Stimulated activated CD4-positive, alpha-beta T cell treated with anti-CD3 and anti-CD28 coated beads, TNF-alpha, amount 100 ng/mL, for 1 hour (primary cell): Measurements from ENCODE around the gene LHX5.

Experiments used
- DNase-seq, 3 donors: peaks; one replicate each; pipeline ENCODE4 v3.0.0-alpha.2; 2020; ENCODE audit warnings: low read depth in 3 of 3, low spot score in 1 of 3

LHX5 gene

GRCh38 chr12:113466454-113467141 is 5.1 kb downstream of the LHX5 start:
- DNase-seq: no peak

- DNase-seq: no peak
Observed at GRCh38 chr12:113465808-113466453, 5.7 kb downstream of the LHX5 start.

- no peak for DNase-seq
Observed at GRCh38 chr12:113464852-113465719, 6.6 kb downstream of the LHX5 start.

GRCh38 chr12:113464452-113464775 is 7.3 kb downstream of the LHX5 start:
- DNase-seq: no peak

- no peak for DNase-seq
Observed at GRCh38 chr12:113463746-113464451, 7.8 kb downstream of the LHX5 start.

GRCh38 chr12:113462998-113463745 is 8.5 kb downstream of the LHX5 start:
- no peak for DNase-seq

GRCh38 chr12:113462117-113462774 is 9.4 kb downstream of the LHX5 start:
- DNase-seq: peak; percentile 7 to 62 (median 32)

GRCh38 chr12:113461666-113462065 is 10.0 kb downstream of the LHX5 start:
- DNase-seq: no peak

GRCh38 chr12:113459981-113460380 is 11.7 kb downstream of the LHX5 start:
- DNase-seq: no peak

GRCh38 chr12:113457710-113458109 is 14.0 kb downstream of the LHX5 start:
- no peak for DNase-seq

GRCh38 chr12:113457185-113457584 is 14.5 kb downstream of the LHX5 start:
- DNase-seq: no peak

GRCh38 chr12:113456761-113457160 is 14.9 kb downstream of the LHX5 start:
- no peak for DNase-seq

- no peak for DNase-seq
Observed at GRCh38 chr12:113456199-113456598, 15.5 kb downstream of the LHX5 start.

- no peak for DNase-seq
Observed at GRCh38 chr12:113453330-113453729, 18.3 kb downstream of the LHX5 start.

GRCh38 chr12:113452458-113452857 is 19.2 kb downstream of the LHX5 start:
- no peak for DNase-seq

- DNase-seq: no peak
Observed at GRCh38 chr12:113449839-113450238, 21.8 kb downstream of the LHX5 start.

- no peak for DNase-seq
Observed at GRCh38 chr12:113449299-113449698, 22.4 kb downstream of the LHX5 start.

- no peak for DNase-seq
Observed at GRCh38 chr12:113448873-113449272, 22.8 kb downstream of the LHX5 start.

GRCh38 chr12:113445544-113446171 is 26.0 kb downstream of the LHX5 start:
- no peak for DNase-seq

- no peak for DNase-seq
Observed at GRCh38 chr12:113443030-113443539, 28.6 kb downstream of the LHX5 start.
